Endothelial cell of hepatic sinusoid (primary cell): ENCODE results near the gene RHPN2.
"Not testable (repeated sequence)": the region's sequence is repeated elsewhere in the genome, so short reads cannot be mapped to it uniquely, and the experiment has no call there.

Experiments
- in situ Hi-C: cut with HindIII; loops from 2 replicates; pipeline ENCODE4 v1.10.0; 2017; ENCODE audit warnings: low sequenced_read_pairs

The RHPN2 gene

DNA sequence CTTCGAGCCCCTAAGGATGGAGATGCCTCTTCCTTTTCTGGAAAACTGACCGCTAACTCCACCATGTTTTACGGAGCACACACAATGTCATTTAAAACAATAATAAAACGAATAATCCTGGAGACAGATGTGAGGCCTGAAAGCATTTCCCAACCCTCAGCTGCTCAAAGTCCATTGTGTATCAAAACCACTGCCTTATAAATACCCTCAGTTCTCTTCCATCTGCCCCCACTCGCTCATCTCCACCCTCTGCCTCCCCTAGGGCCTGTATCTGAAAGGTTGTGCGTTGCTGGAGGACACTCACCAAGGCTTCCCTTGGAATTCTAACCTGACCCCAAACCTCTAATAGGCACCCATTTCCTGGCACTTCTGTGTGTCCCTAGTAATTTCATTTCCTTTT, 82.2 kb downstream of the RHPN2 start:
- in situ Hi-C loops, result loop anchor here (10.0 kb wide), 1 partner anchor 132 kb away; no protein-coding TSS in a partner anchor

DNA sequence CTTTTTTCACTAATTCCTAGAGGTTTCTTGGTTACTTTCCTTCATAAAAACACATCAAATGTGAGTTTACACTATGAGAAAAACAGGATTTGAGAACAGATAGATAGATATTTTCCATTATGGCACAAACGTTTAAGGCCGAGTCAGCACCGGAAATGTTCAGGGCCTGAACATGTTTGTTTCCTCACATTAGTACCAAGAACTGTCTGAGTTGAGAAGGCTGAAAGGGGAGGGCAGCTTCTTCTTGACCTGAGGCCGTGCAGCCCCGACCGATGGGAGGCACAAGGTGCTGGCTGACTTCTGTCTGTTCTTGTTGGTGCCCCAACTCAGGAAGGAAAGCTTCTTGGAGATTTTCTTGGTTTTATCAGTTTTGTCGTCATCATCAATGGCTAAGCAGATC, 84.9 kb downstream of the RHPN2 start:
- in situ Hi-C loops, result loop anchor here (10.0 kb wide), 1 partner anchor 135 kb away; no protein-coding TSS in a partner anchor

DNA sequence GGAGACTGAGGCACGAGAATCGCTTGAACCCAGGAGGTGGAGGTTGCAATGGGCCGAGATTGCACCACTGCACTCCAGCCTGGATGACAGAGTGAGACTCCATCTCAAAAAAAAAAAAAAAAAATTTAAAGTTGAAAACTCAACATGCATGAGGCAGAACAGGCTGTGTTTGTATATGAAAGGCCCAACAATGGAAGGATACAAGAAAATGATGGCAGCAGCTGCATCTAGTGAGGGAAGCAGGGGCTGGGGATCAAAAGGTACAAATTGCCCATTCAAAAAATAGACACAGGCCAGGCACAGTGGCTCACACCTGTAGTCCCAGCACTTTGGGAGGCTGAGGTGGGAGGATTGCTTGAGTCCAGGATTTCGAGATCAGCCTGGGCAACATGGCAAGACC, 86.9 kb downstream of the RHPN2 start:
- in situ Hi-C loops, result not testable (repeated sequence)

DNA sequence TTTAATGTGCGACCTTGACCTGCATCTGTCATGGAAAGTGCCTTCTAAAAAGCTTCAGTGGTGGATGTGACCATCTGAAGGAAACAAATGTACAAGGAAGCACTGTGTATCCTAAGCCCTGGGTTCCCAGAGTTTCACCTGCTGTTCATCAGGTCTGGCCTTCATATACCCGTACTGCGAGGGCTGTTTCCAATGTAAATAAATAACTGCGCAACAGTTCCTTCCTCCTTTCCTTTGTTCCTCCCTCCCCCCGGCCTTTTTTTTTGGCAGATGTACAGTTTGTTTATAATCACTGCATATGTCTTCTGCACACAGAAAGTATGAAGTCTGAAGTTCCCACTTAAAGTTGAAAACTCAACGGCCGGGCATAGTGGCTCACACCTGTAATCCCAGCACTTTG, 87.4 kb downstream of the RHPN2 start:
- in situ Hi-C loops, result no loop called here

DNA sequence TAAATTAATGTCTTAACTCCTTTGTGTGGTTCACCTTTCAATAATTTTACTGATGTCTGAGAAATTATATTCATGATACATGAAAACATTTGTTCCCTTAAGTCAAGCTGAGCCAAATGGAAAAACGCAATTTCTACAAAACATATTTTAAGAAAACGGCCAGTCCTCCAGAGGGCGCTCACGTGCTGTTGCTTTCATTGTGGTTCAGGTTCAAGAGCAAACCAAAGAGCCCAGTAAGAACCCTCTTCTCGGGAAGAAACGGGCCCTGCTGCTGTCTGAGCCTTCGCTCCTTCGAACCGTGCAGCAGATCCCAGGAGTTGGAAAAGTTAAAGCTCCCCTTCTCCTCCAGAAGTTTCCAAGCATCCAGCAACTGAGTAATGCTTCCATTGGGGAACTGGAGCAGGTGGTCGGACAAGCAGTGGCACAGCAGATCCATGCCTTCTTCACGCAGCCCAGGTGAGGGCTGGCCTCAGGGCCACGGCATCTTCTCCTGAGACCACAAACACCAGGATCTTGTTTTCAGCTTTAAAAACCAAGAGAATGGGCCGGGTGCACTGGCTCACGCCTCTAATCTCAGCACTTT, 88.4 kb downstream of the RHPN2 start:
- in situ Hi-C loops, result no loop called here

DNA sequence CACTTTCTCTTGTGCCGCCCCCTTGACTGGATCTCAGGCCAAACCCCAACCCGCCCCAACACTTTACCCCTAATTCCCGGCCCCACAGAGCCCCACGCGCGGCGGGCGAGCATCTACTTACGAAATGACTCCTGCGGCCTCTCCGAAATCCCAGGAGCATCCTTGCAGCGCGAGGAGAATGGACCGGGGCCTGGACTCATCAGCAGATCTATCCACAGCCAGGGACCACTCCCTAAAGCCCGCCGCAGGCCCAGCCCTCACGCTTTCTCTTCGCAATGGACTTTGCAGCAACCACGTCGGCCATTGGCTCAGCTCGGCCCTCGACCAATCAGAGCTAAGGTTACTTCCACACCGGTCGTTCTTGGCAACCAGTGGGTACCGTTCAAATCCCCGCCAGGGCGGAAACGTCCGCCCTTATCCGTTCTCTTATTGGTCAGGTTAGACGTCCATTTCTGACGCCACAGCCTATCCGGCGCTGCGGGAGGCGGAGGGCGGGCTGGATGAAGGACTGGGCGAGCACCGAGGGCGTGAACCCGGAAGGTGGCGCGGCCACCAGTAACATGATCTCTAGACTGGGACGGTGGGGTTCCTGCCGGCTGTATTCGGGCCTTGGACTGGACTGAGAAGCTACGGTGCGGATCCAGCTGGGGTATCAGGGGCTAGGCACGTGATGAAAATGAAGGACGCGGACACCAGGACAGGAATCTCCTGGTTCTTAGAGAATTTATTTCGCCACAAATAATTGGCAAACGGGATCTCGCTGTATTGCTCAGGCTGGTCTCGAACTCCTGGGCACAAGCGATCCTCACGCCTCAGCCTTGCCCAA, 92.8 kb downstream of the RHPN2 start, which contains the start of the genes CEP89 and FAAP24:
Gene CEP89, minus strand, starts transcription at position 244 of the 826 bp plus-strand sequence. Its CDS starts 84 bp downstream, at position 160.
Gene FAAP24, plus strand, starts transcription at position 528 of the 826 bp plus-strand sequence. CDS start 955 bp downstream, outside the sequence.
- in situ Hi-C loops, result no loop called here

DNA sequence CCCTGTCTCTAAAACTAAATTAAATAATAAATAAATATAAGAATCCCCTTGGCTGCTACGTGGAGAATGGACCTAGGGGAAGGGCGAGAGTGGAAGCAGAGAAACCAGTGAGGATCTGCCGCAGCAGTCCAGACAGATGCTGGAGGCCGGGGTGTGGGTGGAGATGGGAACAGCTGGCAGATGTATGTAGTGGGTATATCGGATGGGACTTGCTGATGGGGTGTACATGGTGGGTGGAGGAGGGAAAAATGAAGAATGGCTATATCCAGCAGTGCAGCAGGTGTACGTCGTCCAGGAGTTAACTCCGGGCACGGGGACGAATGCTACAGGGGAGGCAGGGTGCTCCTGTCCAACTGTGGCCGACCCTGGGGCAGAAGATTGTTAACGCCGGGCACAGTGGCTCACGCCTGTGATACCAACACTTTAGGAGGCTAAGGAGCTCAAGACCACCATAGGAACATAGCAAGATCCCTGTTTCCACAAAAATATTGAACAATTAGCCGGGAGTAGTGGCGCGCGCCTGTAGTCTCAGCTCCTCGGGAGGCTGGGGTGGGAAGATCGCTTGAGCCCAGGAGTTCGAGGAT, 93.6 kb downstream of the RHPN2 start:
- in situ Hi-C loops, result no loop called here

DNA sequence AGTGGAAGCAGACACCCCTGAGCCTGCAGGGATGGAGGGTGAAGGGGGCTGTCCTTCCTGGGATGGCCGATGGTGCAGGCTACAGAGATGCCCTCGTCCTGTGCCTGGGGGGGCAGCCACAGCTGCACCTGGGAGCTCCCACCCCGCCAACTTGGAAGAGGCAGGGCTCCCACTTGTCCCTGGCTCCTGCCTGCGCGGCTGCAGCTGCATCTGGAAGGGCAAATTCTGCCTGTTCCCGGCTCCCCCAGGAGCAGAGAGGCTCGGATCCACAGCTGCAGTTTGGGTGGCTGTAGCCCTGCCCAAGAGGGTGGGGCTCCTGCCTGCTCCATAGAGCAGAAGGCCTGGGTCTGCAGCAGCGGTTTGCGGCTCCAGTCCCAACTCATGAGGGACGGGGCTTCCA, 95.1 kb downstream of the RHPN2 start:
- in situ Hi-C loops, result no loop called here

DNA sequence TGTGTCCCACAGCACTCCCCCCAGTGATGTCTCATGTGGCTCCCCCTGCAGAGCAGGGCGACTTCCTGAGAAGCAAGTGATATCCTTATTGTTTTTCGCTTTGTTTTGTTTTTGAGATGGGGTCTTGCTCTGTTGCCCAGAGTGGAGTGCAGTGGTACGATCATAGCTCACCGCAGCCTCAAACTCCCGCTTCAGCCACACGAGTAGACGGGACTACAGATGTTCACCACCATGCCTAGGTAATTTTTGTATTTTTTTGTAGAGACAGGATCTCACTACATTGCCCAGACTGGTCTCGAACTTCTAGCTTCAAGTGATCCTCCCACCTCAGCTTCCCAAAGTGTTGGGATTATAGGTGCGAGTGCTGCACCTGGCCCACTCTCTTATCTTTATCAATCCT, 97.9 kb downstream of the RHPN2 start:
- in situ Hi-C loops, result no loop called here

DNA sequence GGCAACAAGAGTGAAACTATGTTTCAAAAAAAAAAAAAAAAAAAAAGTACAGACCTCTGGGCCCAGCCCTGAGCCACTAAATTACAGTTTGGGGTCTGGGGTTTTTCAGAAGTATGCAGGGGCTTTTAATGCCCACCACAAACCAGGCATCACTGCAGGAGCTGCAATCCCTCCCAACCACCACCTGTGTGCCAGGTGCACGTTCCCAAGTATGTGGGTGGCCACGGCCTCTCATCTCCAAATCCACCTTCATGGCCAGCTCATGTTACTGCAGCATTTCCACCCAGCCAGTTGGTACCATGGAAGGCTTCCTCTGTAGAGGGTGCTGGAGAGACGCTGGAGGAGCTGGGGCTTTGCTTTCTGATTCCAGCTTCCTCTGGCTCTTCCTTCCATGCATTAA, 119.4 kb downstream of the RHPN2 start:
- in situ Hi-C loops, result no loop called here

DNA sequence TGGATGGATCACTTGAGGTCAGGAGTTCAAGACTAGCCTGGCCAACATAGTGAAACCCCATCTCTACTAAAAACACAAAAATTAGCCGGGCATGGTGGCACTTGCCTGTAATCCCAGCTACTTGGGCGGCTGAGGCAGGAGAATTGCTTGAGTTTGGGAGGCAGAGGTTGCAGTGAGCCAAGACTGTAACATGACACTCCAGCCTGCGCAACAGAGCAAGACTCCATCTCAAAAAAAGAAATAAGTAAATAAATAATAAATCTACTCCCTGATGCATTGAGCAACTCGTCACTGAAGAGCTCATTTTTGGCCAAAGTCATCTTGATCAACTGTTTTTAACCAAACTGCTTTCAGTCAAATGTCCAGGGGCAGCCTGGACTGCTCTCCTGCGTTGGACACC, 123.4 kb downstream of the RHPN2 start:
- in situ Hi-C loops, result not testable (repeated sequence)

DNA sequence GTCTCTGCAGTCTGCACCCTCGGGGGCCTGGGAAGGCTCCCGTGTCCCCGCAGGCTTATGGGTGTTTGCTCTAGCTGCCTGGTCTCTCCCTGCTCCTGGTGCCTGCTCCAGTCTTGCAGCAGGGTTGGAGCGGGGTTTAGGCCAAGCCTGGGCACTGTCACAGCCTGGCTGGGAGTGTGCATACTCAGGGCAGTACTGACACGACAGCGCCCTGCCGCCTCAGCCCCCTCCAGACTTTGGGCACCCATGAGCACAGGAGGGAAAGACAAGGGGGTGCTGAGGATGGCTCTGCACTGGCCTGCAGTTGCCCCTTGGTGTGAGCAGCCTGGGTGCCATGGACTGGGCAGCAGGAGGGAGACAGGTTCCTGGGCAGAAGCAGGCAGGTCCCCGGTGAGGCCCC, 128.6 kb downstream of the RHPN2 start:
- in situ Hi-C loops, result no loop called here

DNA sequence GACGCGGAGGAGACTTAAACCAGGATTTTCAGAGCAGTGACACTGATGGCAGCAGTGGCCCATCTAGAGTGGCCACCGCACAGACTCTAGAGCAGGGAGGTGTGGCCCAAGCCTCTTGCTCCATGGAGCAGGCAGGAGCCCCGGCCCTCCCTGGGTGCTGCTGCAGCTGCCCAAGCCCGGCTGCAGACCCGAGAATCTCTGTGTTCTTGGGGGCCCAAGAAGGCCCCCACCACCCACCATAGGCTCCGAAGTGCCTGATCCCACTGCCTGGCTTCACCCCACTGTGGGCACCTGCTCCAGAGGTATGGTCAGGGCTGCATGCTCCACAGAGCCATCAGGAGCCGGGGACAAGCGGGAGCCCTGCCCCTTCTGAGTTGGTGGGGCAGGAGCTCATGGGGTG, 129.1 kb downstream of the RHPN2 start:
- in situ Hi-C loops, result no loop called here

DNA sequence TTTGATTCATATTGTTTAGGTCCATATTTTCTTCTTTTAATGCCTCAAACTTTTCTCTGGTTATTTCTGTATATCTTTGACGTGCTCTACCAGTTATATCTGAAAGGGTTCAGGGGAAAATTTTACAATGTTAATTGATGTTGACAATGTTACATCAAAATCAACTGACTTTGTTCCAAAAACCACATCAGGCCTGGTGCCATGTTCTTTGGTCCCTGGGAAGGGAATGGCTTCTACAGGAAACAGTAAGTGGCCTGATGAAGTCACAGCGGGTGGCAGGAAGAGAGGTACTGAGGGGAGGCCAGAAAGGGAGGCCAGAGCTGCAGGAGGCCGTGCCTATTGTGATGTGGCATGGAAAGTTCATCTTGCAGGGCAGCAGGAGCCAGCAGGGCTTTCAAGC, 131.1 kb downstream of the RHPN2 start:
- in situ Hi-C loops, result no loop called here

DNA sequence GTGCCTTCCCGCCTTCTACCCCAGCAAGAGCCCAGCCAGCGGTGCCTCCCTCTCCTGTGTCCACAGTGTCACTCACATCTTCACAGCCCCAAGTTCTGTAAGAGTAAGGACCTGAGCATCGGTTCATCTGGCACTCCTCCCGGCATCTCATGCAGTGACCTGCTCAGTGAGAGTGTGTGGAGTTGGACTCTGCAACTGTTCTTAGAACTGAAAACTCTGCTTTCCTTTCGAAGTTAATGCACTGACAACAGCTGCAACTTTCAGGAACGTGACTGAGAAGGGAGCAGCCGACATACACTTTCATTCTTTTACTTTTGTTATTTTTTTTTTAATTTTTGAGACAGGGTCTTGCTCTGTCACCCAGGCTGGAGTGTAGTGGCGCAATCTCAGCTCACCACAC, 134.1 kb downstream of the RHPN2 start:
- in situ Hi-C loops, result no loop called here

DNA sequence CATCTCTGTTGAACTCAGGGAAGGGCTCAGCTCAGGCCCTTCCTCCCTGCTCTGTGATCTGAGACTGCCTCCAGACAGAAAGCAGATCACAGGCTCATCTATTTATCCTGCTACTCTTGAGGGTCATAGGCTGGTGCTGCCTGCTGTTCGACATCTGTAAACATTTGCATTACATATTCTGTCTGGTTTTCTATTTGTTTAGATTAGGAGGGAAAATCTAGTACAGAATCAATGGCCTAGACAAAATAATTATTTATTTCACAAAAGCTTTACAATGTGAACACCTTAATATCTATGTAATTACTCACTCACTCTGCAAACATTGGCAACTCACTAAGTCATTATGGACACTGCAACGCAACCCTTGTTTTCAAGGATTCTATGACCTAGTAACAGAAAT, 135.9 kb downstream of the RHPN2 start:
- in situ Hi-C loops, result no loop called here
